ENCODE measurements around the gene USP37. TPM values are rescaled to one million over a fixed set of nuclear protein-coding genes. Genes with fewer than 3 reads are reported as not detected.

The USP37 gene
- polyA plus RNA-seq, 1 of the 3 experiments (the other 2 are of a cell fraction): 0.95 TPM

GRCh38 chr2:218438596-218438995 lies 129.6 kb downstream of the USP37 start:
- H3F3A ChIP-seq (replicated peaks; ENCODE audit: insufficient read depth): no peaks in the 10 kb centered on the region
- H3K4me1 ChIP-seq (ENCODE audit: control insufficient read depth in 1 of 2, insufficient read depth in 2 of 2, low read depth in 1 of 2, low read length in 1 of 2): no peaks in the 10 kb centered on the region
- no peak overlapping the region for H3K4me3 ChIP-seq (ENCODE audit: low read depth in 2 of 2, low read length in 1 of 2)
- H3K27me3 ChIP-seq (ENCODE audit: insufficient read depth): no peaks in the 10 kb centered on the region
- H3K9me2 ChIP-seq: no peaks in the 10 kb centered on the region
- H3K79me2 ChIP-seq (ENCODE audit: insufficient read depth): no peaks in the 10 kb centered on the region
- no peaks in the 10 kb centered on the region for H4K20me1 ChIP-seq (ENCODE audit: insufficient read depth)
- H3K9ac ChIP-seq: no peak overlapping the region
- TF ChIP-seq ELF1 (IDR thresholded peaks at IDR 0.05): no peak
- no peak for TF ChIP-seq NFIC (IDR thresholded peaks at IDR 0.05; ENCODE audit: borderline replicate concordance)
- no peak for TF ChIP-seq FOXM1 (IDR thresholded peaks at IDR 0.05; ENCODE audit: low read depth)
- no peak for TF ChIP-seq REST (IDR thresholded peaks at IDR 0.05; ENCODE audit: low read depth, low read length)
- no peak for TF ChIP-seq CHD2 (IDR thresholded peaks at IDR 0.05; ENCODE audit: low read length, partially characterized antibody)
- TF ChIP-seq, protein P1, sequence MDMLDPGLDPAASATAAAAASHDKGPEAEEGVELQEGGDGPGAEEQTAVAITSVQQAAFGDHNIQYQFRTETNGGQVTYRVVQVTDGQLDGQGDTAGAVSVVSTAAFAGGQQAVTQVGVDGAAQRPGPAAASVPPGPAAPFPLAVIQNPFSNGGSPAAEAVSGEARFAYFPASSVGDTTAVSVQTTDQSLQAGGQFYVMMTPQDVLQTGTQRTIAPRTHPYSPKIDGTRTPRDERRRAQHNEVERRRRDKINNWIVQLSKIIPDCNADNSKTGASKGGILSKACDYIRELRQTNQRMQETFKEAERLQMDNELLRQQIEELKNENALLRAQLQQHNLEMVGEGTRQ (IDR thresholded peaks at IDR 0.05; ENCODE audit: borderline replicate concordance, low read depth, low read length): no peak
- TF ChIP-seq EP300 (IDR thresholded peaks at IDR 0.05; ENCODE audit: borderline replicate concordance in 1 of 2, low read depth in 1 of 2, low read length in 1 of 2): no peak
- TF ChIP-seq USF1 (IDR thresholded peaks at IDR 0.05; ENCODE audit: borderline replicate concordance, low read depth): no peak
- TF ChIP-seq GATA2 (CRISPR knock-in tag; IDR thresholded peaks at IDR 0.05): no peak
- no peak for TF ChIP-seq TCF12 (IDR thresholded peaks at IDR 0.05)
- TF ChIP-seq YY1 (IDR thresholded peaks at IDR 0.05; ENCODE audit: low read depth): no peak
- TF ChIP-seq MEF2A (IDR thresholded peaks at IDR 0.05; ENCODE audit: borderline replicate concordance, low read depth): no peak
- no peak for TF ChIP-seq RCOR1 (IDR thresholded peaks at IDR 0.05; ENCODE audit: low read length)
- TF ChIP-seq PBX3 (IDR thresholded peaks at IDR 0.05): no peak
- TF ChIP-seq JUND (IDR thresholded peaks at IDR 0.05): no peak
- no peak for TF ChIP-seq RXRA (IDR thresholded peaks at IDR 0.05; ENCODE audit: borderline replicate concordance, low read depth)
- no peak for TF ChIP-seq MXI1 (IDR thresholded peaks at IDR 0.05; ENCODE audit: low read depth, low read length)
- no peak for TF ChIP-seq CTCF (IDR thresholded peaks at IDR 0.05)
- ChIA-PET CTCF (interaction anchor here (1.3 kb wide), 1 partner anchor 43 kb away, joined by 4 read pairs; no protein-coding TSS in a partner anchor), POLR2A (no interaction called here)
- H3K36me3 ChIP-seq (replicated peaks in 1 of 2; ENCODE audit: control insufficient read depth in 1 of 2, insufficient read depth in 2 of 2, low read length in 1 of 2): no peaks in the 10 kb centered on the region
- DNase-seq: no peak
- no peak overlapping the region for H3K27ac ChIP-seq (ENCODE audit: low read depth in 2 of 2, low read length in 1 of 2)
- 80% methylated on average over 4 of the region's 4 CpGs for WGBS (ENCODE audit: low lambda C conversion rate)
- no peak overlapping the region for H3K4me2 ChIP-seq
- H3K9me3 ChIP-seq: no peaks in the 10 kb centered on the region
- no peak overlapping the region for H2AFZ ChIP-seq (ENCODE audit: low read depth)
